Measurements from ENCODE around the gene PHKB.

Gene PHKB

GRCh38 chr16:47627085-47627639, 166.0 kb downstream of the PHKB start:
- no peak for DNase-seq (ENCODE audit: low spot score)

GRCh38 chr16:47627721-47628120, 166.6 kb downstream of the PHKB start:
- in situ Hi-C loops (cut with MboI; ENCODE audit: low sequenced_read_pairs, unreplicated experiment): no loop called here
- DNase-seq (ENCODE audit: low spot score): no peak
- no peak for TF ChIP-seq CTCF (IDR thresholded peaks at IDR 0.05; ENCODE audit: borderline replicate concordance, control extremely low read depth, extremely low read depth, insufficient read depth, missing control alignments)

More at GRCh38 chr16:47627085-47627639, 166.0 kb downstream of the PHKB start:
- TF ChIP-seq CTCF (IDR thresholded peaks at IDR 0.05; ENCODE audit: borderline replicate concordance, control extremely low read depth, extremely low read depth, insufficient read depth, missing control alignments): no peak
- in situ Hi-C loops (cut with MboI; ENCODE audit: low sequenced_read_pairs, unreplicated experiment): no loop called here

GRCh38 chr16:47631131-47631530, 170.0 kb downstream of the PHKB start:
- no peak for TF ChIP-seq CTCF (IDR thresholded peaks at IDR 0.05; ENCODE audit: borderline replicate concordance, control extremely low read depth, extremely low read depth, insufficient read depth, missing control alignments)
- no peak for DNase-seq (ENCODE audit: low spot score)
- in situ Hi-C loops (cut with MboI; ENCODE audit: low sequenced_read_pairs, unreplicated experiment): no loop called here

GRCh38 chr16:47634126-47634525, 173.0 kb downstream of the PHKB start:
- DNase-seq (ENCODE audit: low spot score): no peak
- in situ Hi-C loops (cut with MboI; ENCODE audit: low sequenced_read_pairs, unreplicated experiment): no loop called here
- TF ChIP-seq CTCF (IDR thresholded peaks at IDR 0.05; ENCODE audit: borderline replicate concordance, control extremely low read depth, extremely low read depth, insufficient read depth, missing control alignments): no peak

- no peak for DNase-seq (ENCODE audit: low spot score)
- in situ Hi-C loops (cut with MboI; ENCODE audit: low sequenced_read_pairs, unreplicated experiment): no loop called here
- no peak for TF ChIP-seq CTCF (IDR thresholded peaks at IDR 0.05; ENCODE audit: borderline replicate concordance, control extremely low read depth, extremely low read depth, insufficient read depth, missing control alignments)
Measured at GRCh38 chr16:47634727-47635126, 173.6 kb downstream of the PHKB start.

- TF ChIP-seq CTCF (IDR thresholded peaks at IDR 0.05; ENCODE audit: borderline replicate concordance, control extremely low read depth, extremely low read depth, insufficient read depth, missing control alignments): no peak
- in situ Hi-C loops (cut with MboI; ENCODE audit: low sequenced_read_pairs, unreplicated experiment): no loop called here
- DNase-seq (ENCODE audit: low spot score): no peak
Measured at GRCh38 chr16:47636501-47637099, 175.5 kb downstream of the PHKB start.
